SK-N-SH (cell line): ENCODE measurements around the gene CACNA1D.

Source experiments
- EZH2phosphoT487 ChIP-seq: fragments of 200-600 bp; sonication (generic); IDR thresholded peaks from 2 replicates; pipeline ENCODE4 v1.6.1; 2017; ENCODE audit warnings: low read depth, mixed run types, mild to moderate bottlenecking, antibody characterized with exemption, moderate library complexity, borderline replicate concordance
- JUND ChIP-seq: IDR thresholded peaks from 2 replicates; pipeline ENCODE4 v1.4.0; 2012
- MEF2A ChIP-seq: IDR thresholded peaks from 2 replicates; pipeline ENCODE4 v1.4.0; 2012; ENCODE audit warnings: low read depth, borderline replicate concordance
- POLR2AphosphoS5 ChIP-seq: IDR thresholded peaks from 2 replicates; pipeline ENCODE4 v1.6.1; 2012; ENCODE audit warnings: low read depth, low read length
- RAD21 ChIP-seq: IDR thresholded peaks from 2 replicates; pipeline ENCODE4 v1.6.1; 2012; ENCODE audit warnings: mild to moderate bottlenecking, low read length
- TAF1 ChIP-seq: IDR thresholded peaks from 2 replicates; pipeline ENCODE4 v1.6.1; 2012; ENCODE audit warnings: low read depth, mild to moderate bottlenecking, low read length, moderate library complexity, borderline replicate concordance
- TEAD4 ChIP-seq: IDR thresholded peaks from 2 replicates; pipeline ENCODE4 v1.4.0; 2012; ENCODE audit warnings: mild to moderate bottlenecking, borderline replicate concordance; ENCODE audit not compliant: insufficient read depth
- TF ChIP-seq, protein P1 (sequence below): fragments of 200-600 bp; sonication (generic); IDR thresholded peaks from 2 replicates; pipeline ENCODE4 v1.6.1; 2017; ENCODE audit warnings: antibody characterized with exemption, mild to moderate bottlenecking, moderate library complexity
- TF ChIP-seq, protein P2 (sequence below): fragments of 150-350 bp; IDR thresholded peaks from 2 replicates; pipeline ENCODE4 v1.6.1; 2017; ENCODE audit warnings: antibody characterized with exemption, low read length, low read depth, borderline replicate concordance
- TF ChIP-seq, protein P3 (sequence below): IDR thresholded peaks from 2 replicates; pipeline ENCODE4 v1.6.1; 2012; ENCODE audit warnings: mild to moderate bottlenecking, low read depth, low read length, moderate library complexity

DNA sequence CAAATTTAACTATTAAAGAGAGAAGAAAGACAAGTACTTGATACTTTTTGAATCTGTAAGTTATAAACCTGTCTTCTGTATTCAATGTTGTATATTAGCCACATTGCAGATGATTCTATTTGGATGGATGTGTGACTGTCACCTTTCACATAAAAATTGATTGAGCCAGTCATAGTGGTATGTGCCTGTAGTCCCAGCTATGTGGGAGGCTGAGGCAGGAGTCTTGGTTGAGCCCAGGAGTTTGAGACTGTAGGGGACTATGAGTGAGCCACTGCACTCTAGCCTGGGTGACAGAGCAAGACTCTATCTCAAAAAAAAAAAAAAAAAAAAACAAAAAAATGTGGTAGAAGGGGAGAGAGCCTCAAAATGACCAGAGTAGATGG lies 12.3 kb downstream of the CACNA1D start:
- TF ChIP-seq TAF1, result no peak
- TF ChIP-seq, protein P1, sequence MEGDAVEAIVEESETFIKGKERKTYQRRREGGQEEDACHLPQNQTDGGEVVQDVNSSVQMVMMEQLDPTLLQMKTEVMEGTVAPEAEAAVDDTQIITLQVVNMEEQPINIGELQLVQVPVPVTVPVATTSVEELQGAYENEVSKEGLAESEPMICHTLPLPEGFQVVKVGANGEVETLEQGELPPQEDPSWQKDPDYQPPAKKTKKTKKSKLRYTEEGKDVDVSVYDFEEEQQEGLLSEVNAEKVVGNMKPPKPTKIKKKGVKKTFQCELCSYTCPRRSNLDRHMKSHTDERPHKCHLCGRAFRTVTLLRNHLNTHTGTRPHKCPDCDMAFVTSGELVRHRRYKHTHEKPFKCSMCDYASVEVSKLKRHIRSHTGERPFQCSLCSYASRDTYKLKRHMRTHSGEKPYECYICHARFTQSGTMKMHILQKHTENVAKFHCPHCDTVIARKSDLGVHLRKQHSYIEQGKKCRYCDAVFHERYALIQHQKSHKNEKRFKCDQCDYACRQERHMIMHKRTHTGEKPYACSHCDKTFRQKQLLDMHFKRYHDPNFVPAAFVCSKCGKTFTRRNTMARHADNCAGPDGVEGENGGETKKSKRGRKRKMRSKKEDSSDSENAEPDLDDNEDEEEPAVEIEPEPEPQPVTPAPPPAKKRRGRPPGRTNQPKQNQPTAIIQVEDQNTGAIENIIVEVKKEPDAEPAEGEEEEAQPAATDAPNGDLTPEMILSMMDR, result no peak
- TF ChIP-seq, protein P2, sequence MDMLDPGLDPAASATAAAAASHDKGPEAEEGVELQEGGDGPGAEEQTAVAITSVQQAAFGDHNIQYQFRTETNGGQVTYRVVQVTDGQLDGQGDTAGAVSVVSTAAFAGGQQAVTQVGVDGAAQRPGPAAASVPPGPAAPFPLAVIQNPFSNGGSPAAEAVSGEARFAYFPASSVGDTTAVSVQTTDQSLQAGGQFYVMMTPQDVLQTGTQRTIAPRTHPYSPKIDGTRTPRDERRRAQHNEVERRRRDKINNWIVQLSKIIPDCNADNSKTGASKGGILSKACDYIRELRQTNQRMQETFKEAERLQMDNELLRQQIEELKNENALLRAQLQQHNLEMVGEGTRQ, result no peak
- TF ChIP-seq MEF2A, result no peak
- TF ChIP-seq, protein P3, sequence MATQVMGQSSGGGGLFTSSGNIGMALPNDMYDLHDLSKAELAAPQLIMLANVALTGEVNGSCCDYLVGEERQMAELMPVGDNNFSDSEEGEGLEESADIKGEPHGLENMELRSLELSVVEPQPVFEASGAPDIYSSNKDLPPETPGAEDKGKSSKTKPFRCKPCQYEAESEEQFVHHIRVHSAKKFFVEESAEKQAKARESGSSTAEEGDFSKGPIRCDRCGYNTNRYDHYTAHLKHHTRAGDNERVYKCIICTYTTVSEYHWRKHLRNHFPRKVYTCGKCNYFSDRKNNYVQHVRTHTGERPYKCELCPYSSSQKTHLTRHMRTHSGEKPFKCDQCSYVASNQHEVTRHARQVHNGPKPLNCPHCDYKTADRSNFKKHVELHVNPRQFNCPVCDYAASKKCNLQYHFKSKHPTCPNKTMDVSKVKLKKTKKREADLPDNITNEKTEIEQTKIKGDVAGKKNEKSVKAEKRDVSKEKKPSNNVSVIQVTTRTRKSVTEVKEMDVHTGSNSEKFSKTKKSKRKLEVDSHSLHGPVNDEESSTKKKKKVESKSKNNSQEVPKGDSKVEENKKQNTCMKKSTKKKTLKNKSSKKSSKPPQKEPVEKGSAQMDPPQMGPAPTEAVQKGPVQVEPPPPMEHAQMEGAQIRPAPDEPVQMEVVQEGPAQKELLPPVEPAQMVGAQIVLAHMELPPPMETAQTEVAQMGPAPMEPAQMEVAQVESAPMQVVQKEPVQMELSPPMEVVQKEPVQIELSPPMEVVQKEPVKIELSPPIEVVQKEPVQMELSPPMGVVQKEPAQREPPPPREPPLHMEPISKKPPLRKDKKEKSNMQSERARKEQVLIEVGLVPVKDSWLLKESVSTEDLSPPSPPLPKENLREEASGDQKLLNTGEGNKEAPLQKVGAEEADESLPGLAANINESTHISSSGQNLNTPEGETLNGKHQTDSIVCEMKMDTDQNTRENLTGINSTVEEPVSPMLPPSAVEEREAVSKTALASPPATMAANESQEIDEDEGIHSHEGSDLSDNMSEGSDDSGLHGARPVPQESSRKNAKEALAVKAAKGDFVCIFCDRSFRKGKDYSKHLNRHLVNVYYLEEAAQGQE, result no peak
- TF ChIP-seq JUND, result no peak
- TF ChIP-seq RAD21, result no peak
- no peak for TF ChIP-seq EZH2phosphoT487
- TF ChIP-seq TEAD4, result no peak
- TF ChIP-seq POLR2AphosphoS5, result no peak
